Activated CD4-positive, alpha-beta T cell treated with anti-CD3 and anti-CD28 coated beads, Interleukin-2, amount 50 U/mL, for 4 hours (primary cell): ENCODE results near the gene DDIT3.
"Not testable (repeated sequence)": the region's sequence is repeated elsewhere in the genome, so short reads cannot be mapped to it uniquely, and the experiment has no call there.

Source experiments
- DNase-seq, 2 experiments: peaks; one replicate each; pipeline ENCODE4 v3.0.0-alpha.2; 2020

Gene DDIT3

GRCh38 chr12:57524814-57525614, 4.7 kb upstream of the DDIT3 start:
- no peak for DNase-seq

GRCh38 chr12:57523706-57524614, 3.6 kb upstream of the DDIT3 start:
- no peak for DNase-seq

GRCh38 chr12:57522887-57523705, 2.8 kb upstream of the DDIT3 start:
- DNase-seq = peak; percentile 42 to 46

GRCh38 chr12:57522011-57522886, 1.9 kb upstream of the DDIT3 start, which contains the start of gene MBD6:
Gene MBD6 (plus strand): TSS chr12:57522824. CDS start chr12:57524304, 1,480 bp downstream.
- DNase-seq = peak; percentile 81 to 86

GRCh38 chr12:57521525-57522010, 1.3 kb upstream of the DDIT3 start:
- DNase-seq = peak in 1 of 2 experiments; percentile 19

GRCh38 chr12:57519796-57520052, 590 bp downstream of the DDIT3 start:
- DNase-seq = peak in 1 of 2 experiments; percentile 15

GRCh38 chr12:57518920-57519795, 1.2 kb downstream of the DDIT3 start:
- no peak for DNase-seq

- no peak for DNase-seq
These were observed 2.0 kb downstream of the DDIT3 start for GRCh38 chr12:57518176-57518919.

- DNase-seq = not testable (repeated sequence)
These were observed 2.6 kb downstream of the DDIT3 start for GRCh38 chr12:57517718-57518117.

- no peak for DNase-seq
These were observed 3.1 kb downstream of the DDIT3 start for GRCh38 chr12:57517187-57517586.

GRCh38 chr12:57516617-57517153, 3.6 kb downstream of the DDIT3 start:
- DNase-seq = no peak

GRCh38 chr12:57515934-57516541, 4.3 kb downstream of the DDIT3 start:
- no peak for DNase-seq

GRCh38 chr12:57515408-57515933, 4.8 kb downstream of the DDIT3 start:
- no peak for DNase-seq

GRCh38 chr12:57514720-57515407, 5.5 kb downstream of the DDIT3 start:
- DNase-seq = no peak

GRCh38 chr12:57514246-57514645, 6.1 kb downstream of the DDIT3 start:
- not testable (repeated sequence) for DNase-seq

GRCh38 chr12:57513677-57514076, 6.6 kb downstream of the DDIT3 start:
- DNase-seq = not testable (repeated sequence)

- no peak for DNase-seq
These were observed 7.0 kb downstream of the DDIT3 start for GRCh38 chr12:57513266-57513665.

- DNase-seq = no peak
These were observed 7.6 kb downstream of the DDIT3 start for GRCh38 chr12:57512665-57513064.
